IMR-90 (cell line): ENCODE results near the gene DENND5A. TPM values are rescaled to one million over a fixed set of nuclear protein-coding genes. Genes with fewer than 3 reads are reported as not detected.

Experiments
- ATAC-seq: fragments of 200-7000 bp; cut with Tn5 transposase; 2 replicates; pipeline ENCODE4 v1.9.1; 2020; ENCODE audit warnings: low read depth, mild to moderate bottlenecking, moderate library complexity
- BruUV-seq: library from RNA; stranded (reverse); fragments of 400-500 nt; replicated peaks from 2 replicates; lab custom pipeline; 2021; lab: Mats Ljungman, UMichigan
- CTCF ChIA-PET: fragments of 300-600 bp; formaldehyde crosslinking; extraction: SDS; loops from one replicate; lab custom pipeline; 2021; ENCODE audit warnings: antibody characterized with exemption; lab: Yijun Ruan, JAX
- POLR2A ChIA-PET: fragments of 300-600 bp; sonication (Branson Sonifier 250); formaldehyde crosslinking; loops from one replicate; lab custom pipeline; 2022; ENCODE audit warnings: antibody characterized with exemption; ENCODE audit not compliant: unreplicated experiment; lab: Charles Lee
- DNase-seq: peaks from one replicate; pipeline ENCODE4 v3.0.0; 2013
- H2AFZ ChIP-seq: replicated peaks from 2 replicates; pipeline ENCODE3; 2013; ENCODE audit warnings: low read length, mild to moderate bottlenecking; ENCODE audit not compliant: poor library complexity
- H2AK5ac ChIP-seq: 2 replicates; pipeline ENCODE4 v1.6.1; 2013; ENCODE audit warnings: low read depth, low read length, inconsistent platforms
- H2AK9ac ChIP-seq: replicated peaks from 2 replicates; pipeline ENCODE3; 2013; ENCODE audit warnings: mild to moderate bottlenecking, low read depth, low read length, moderate library complexity; ENCODE audit not compliant: poor library complexity
- H2BK120ac ChIP-seq: 2 replicates; pipeline ENCODE4 v1.6.1; 2013; ENCODE audit warnings: low read depth, low read length, inconsistent platforms
- H2BK15ac ChIP-seq: 3 replicates; pipeline ENCODE4 v1.6.1; 2013; ENCODE audit warnings: low read depth, low read length, inconsistent platforms
- H2BK20ac ChIP-seq: 2 replicates; pipeline ENCODE4 v1.6.1; 2013; ENCODE audit warnings: low read depth, mild to moderate bottlenecking, inconsistent platforms, low read length, moderate library complexity
- H2BK5ac ChIP-seq: 2 replicates; pipeline ENCODE4 v1.6.1; 2013; ENCODE audit warnings: mild to moderate bottlenecking, low read depth, low read length, inconsistent platforms; ENCODE audit not compliant: poor library complexity, severe bottlenecking
- H3K14ac ChIP-seq: replicated peaks from 2 replicates; pipeline ENCODE4 v1.6.1; 2013; ENCODE audit warnings: low read depth, low read length, inconsistent platforms
- H3K18ac ChIP-seq: 2 replicates; pipeline ENCODE4 v1.6.1; 2013; ENCODE audit warnings: low read depth, low read length, control low read depth
- H3K23ac ChIP-seq: 2 replicates; pipeline ENCODE4 v1.6.1; 2013; ENCODE audit warnings: low read depth, low read length, inconsistent platforms
- H3K27ac ChIP-seq: 2 replicates; pipeline ENCODE4 v1.5.1; 2013; ENCODE audit warnings: mild to moderate bottlenecking, control low read depth, low read length; ENCODE audit not compliant: insufficient read depth
- H3K27me3 ChIP-seq: 2 replicates; pipeline ENCODE4 v1.6.1; 2013; ENCODE audit warnings: low read length; ENCODE audit not compliant: control insufficient read depth, insufficient read depth
- H3K36me3 ChIP-seq: 2 replicates; pipeline ENCODE4 v1.6.1; 2013; ENCODE audit warnings: low read length, mixed read lengths; ENCODE audit not compliant: control insufficient read depth, insufficient read depth
- H3K4ac ChIP-seq: 2 replicates; pipeline ENCODE4 v1.6.1; 2013; ENCODE audit warnings: low read depth, low read length, inconsistent platforms
- H3K4me1 ChIP-seq: 2 replicates; pipeline ENCODE4 v1.6.1; 2013; ENCODE audit warnings: low read length, mixed read lengths; ENCODE audit not compliant: control insufficient read depth, insufficient read depth
- H3K4me2 ChIP-seq: 2 replicates; pipeline ENCODE4 v1.6.1; 2013; ENCODE audit warnings: low read depth, mild to moderate bottlenecking, control low read depth, low read length, moderate library complexity
- H3K4me3 ChIP-seq: 2 replicates; pipeline ENCODE4 v1.5.1; 2013; ENCODE audit warnings: low read depth, mild to moderate bottlenecking, control low read depth, low read length, moderate library complexity; ENCODE audit not compliant: insufficient read depth
- H3K56ac ChIP-seq: 2 replicates; pipeline ENCODE4 v1.6.1; 2013; ENCODE audit warnings: low read length, inconsistent platforms; ENCODE audit not compliant: insufficient read depth; ENCODE audit errors: extremely low read depth
- H3K79me1 ChIP-seq, 2 experiments: 2 replicates each; pipeline ENCODE4 v1.6.1; 2013; ENCODE audit warnings: low read length in 2 of 2, inconsistent platforms in 1 of 2, low read depth in 1 of 2
- H3K9ac ChIP-seq: 2 replicates; pipeline ENCODE4 v1.6.1; 2013; ENCODE audit warnings: low read depth, low read length, control low read depth
- H3K9me1 ChIP-seq: 2 replicates; pipeline ENCODE4 v1.6.1; 2013; ENCODE audit warnings: low read length, inconsistent platforms; ENCODE audit not compliant: insufficient read depth
- H3K9me3 ChIP-seq: 2 replicates; pipeline ENCODE4 v1.6.1; 2013; ENCODE audit warnings: low read length; ENCODE audit not compliant: control insufficient read depth, insufficient read depth
- H4K20me1 ChIP-seq: 2 replicates; pipeline ENCODE4 v1.6.1; 2013; ENCODE audit warnings: low read length, inconsistent platforms; ENCODE audit not compliant: insufficient read depth
- H4K5ac ChIP-seq: 2 replicates; pipeline ENCODE4 v1.6.1; 2013; ENCODE audit warnings: mild to moderate bottlenecking, low read depth, low read length, control low read depth
- H4K8ac ChIP-seq, 2 experiments: 2 replicates each; pipeline ENCODE4 v1.6.1; 2013; ENCODE audit warnings: low read depth in 2 of 2, low read length in 2 of 2, control low read depth in 1 of 2, inconsistent platforms in 1 of 2
- H4K91ac ChIP-seq: 2 replicates; pipeline ENCODE4 v1.6.1; 2013; ENCODE audit warnings: low read depth, low read length, inconsistent platforms; ENCODE audit not compliant: insufficient read depth
- CEBPB ChIP-seq: IDR thresholded peaks from 2 replicates; pipeline ENCODE4 v1.6.1; 2012; ENCODE audit warnings: low read depth, low read length, improper control_type of control experiment
- NFE2L2 ChIP-seq: fragments of 150-350 bp; IDR thresholded peaks from 2 replicates; pipeline ENCODE4 v1.6.1; 2016; ENCODE audit warnings: low read depth, mild to moderate bottlenecking, low read length
- USF2 ChIP-seq: fragments of 150-350 bp; IDR thresholded peaks from 2 replicates; pipeline ENCODE4 v1.6.1; 2017; ENCODE audit warnings: mild to moderate bottlenecking, antibody characterized with exemption, low read length, low read depth
- WGBS, 2 experiments: methylation state at CpG; one replicate each; pipeline versions ENCODE4 v1.1.5 to v1.1.7; 2013; ENCODE audit warnings: missing lambda C conversion rate in 2 of 2; ENCODE audit not compliant: insufficient read length in 1 of 2; ENCODE audit errors: extremely low coverage in 2 of 2; 5-methylcytosine and 5-hydroxymethylcytosine counted together
- dilution Hi-C: fragments of 300-500 bp; cut with HindIII; formaldehyde crosslinking; loops from one replicate; pipeline ENCODE4 v1.14.3; 2018; ENCODE audit warnings: low sequenced_read_pairs; ENCODE audit not compliant: unreplicated experiment
- in situ Hi-C: fragments of 300-500 bp; cut with MboI; formaldehyde crosslinking; loops from 3 replicates; pipeline ENCODE4 v1.14.3; 2019; ENCODE audit warnings: low sequenced_read_pairs, inconsistent platforms, mixed read lengths
- intact Hi-C: fragments of 100-400 bp; cut with micrococcal nuclease; formaldehyde crosslinking; loops from 2 replicates; pipeline ENCODE4 v1.10.0; 2022
- polyA plus RNA-seq, 3 experiments: library from polyadenylated mRNA; depleted of rRNA; stranded (reverse); fragments of >200 nt; gene quantifications; 2 replicates each; pipeline ENCODE4 v1.2.3, GENCODE V29; 2012; ENCODE audit warnings: low replicate concordance in 1 of 3
- total RNA-seq: library from RNA; depleted of rRNA; stranded (reverse); fragments of >200 nt; gene quantifications from 2 replicates; pipeline ENCODE4 v1.2.3, GENCODE V29; 2012

The DENND5A gene
- total and polyA plus RNA-seq, 2 of the 4 experiments (the other 2 are of a cell fraction) = 179 to 192 TPM

- no peak overlapping the region for H3K9ac ChIP-seq
- H2BK5ac ChIP-seq = no peak overlapping the region
- H3K14ac ChIP-seq = no peak overlapping the region
- H2BK120ac ChIP-seq = no peak overlapping the region
- no peak overlapping the region for H4K5ac ChIP-seq
- peaks cover 15% of the 10 kb centered on the region for H3K4me1 ChIP-seq
- WGBS, 2 experiments = no CpG with 5 or more reads among the region's 2 CpGs
- no peak overlapping the region for H3K4ac ChIP-seq
- H4K20me1 ChIP-seq = peaks cover 82% of the 10 kb centered on the region
- no peak for TF ChIP-seq NFE2L2
- no peak for TF ChIP-seq USF2
- TF ChIP-seq CEBPB = peak; percentile 71
- no peak overlapping the region for H4K8ac ChIP-seq
- ChIA-PET CTCF (interaction anchor here (0.7 kb wide), 1 partner anchor 622 kb away, joined by 4 read pairs; no protein-coding TSS in a partner anchor), POLR2A (no interaction called here)
- BruUV-seq = no TSS peak
- no peak overlapping the region for H2BK20ac ChIP-seq
- H3K27ac ChIP-seq = no peak overlapping the region
- peaks cover 27 to 75% of the 10 kb centered on the region in 2 experiments for H3K79me1 ChIP-seq
- no peak overlapping the region for H3K4me3 ChIP-seq
- H2AK5ac ChIP-seq = no peak overlapping the region
- no peak overlapping the region for H3K23ac ChIP-seq
- H3K9me1 ChIP-seq = peaks cover 13% of the 10 kb centered on the region
- H2BK15ac ChIP-seq = no peak overlapping the region
- peak; percentile 55 for DNase-seq
- no peak overlapping the region for H2AFZ ChIP-seq
- H3K9me3 ChIP-seq = no peaks in the 10 kb centered on the region
- H4K91ac ChIP-seq = no peak overlapping the region
- H3K56ac ChIP-seq = no peak overlapping the region
- ATAC-seq = no peak
- in situ Hi-C loops (no loop called here), intact Hi-C loops (no loop called here), dilution Hi-C loops (no loop called here)
- H3K27me3 ChIP-seq = no peaks in the 10 kb centered on the region
- 0 out of 2 replicates have a peak overlapping the region, but pooled peaks have one; percentile 67 for H3K4me2 ChIP-seq
- H3K36me3 ChIP-seq = no peaks in the 10 kb centered on the region
- H2AK9ac ChIP-seq = no peak overlapping the region
- no peak overlapping the region for H3K18ac ChIP-seq
Observed at GRCh38 chr11:9219115-9219514, 46.0 kb downstream of the DENND5A start.
